Measurements from ENCODE around the gene CDKAL1.

Gene CDKAL1

DNA sequence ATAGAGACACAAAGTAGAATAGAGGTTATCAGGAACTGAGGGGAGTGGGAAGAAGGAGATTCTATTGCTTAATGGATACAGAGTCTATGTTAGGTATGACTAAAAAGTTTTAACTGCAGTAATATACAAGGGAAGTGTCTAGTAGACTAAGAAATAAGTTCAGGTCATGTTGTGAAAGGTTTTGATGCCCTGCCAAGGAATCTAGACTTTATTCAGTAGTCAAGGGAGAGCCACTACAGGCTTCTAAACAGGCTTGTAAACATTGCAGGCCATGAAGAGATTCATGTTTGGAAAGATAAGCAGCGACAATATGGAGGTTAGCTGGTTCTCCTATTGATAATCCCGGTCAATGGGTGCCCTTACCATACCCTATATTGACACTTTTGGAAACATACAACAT, 706.5 kb downstream of the CDKAL1 start:
- TF ChIP-seq CEBPB (IDR thresholded peaks at IDR 0.05) (no peak), NFIC (IDR thresholded peaks at IDR 0.05) (no peak), TAF1 (IDR thresholded peaks at IDR 0.05; ENCODE audit: low read depth) (no peak), ZBTB7A (IDR thresholded peaks at IDR 0.05; ENCODE audit: low read depth) (no peak), REST (IDR thresholded peaks at IDR 0.05; ENCODE audit: low read depth) (no peak), RAD21 (IDR thresholded peaks at IDR 0.05; ENCODE audit: low read depth) (no peak), TEAD4 (IDR thresholded peaks at IDR 0.05) (no peak), TCF12 (IDR thresholded peaks at IDR 0.05; ENCODE audit: low read depth) (no peak), CREB1 (IDR thresholded peaks at IDR 0.05; ENCODE audit: low read depth) (no peak), YY1 (IDR thresholded peaks at IDR 0.05; ENCODE audit: low read depth) (no peak), EGR1 (IDR thresholded peaks at IDR 0.05) (no peak), EP300 (IDR thresholded peaks at IDR 0.05; ENCODE audit: borderline replicate concordance) (no peak), FOXM1 (IDR thresholded peaks at IDR 0.05; ENCODE audit: borderline replicate concordance, low read depth) (no peak)
- TF ChIP-seq, protein P1, sequence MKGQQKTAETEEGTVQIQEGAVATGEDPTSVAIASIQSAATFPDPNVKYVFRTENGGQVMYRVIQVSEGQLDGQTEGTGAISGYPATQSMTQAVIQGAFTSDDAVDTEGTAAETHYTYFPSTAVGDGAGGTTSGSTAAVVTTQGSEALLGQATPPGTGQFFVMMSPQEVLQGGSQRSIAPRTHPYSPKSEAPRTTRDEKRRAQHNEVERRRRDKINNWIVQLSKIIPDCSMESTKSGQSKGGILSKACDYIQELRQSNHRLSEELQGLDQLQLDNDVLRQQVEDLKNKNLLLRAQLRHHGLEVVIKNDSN (IDR thresholded peaks at IDR 0.05) = no peak
- TF ChIP-seq, protein P2, sequence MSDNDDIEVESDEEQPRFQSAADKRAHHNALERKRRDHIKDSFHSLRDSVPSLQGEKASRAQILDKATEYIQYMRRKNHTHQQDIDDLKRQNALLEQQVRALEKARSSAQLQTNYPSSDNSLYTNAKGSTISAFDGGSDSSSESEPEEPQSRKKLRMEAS (IDR thresholded peaks at IDR 0.05) = no peak

DNA sequence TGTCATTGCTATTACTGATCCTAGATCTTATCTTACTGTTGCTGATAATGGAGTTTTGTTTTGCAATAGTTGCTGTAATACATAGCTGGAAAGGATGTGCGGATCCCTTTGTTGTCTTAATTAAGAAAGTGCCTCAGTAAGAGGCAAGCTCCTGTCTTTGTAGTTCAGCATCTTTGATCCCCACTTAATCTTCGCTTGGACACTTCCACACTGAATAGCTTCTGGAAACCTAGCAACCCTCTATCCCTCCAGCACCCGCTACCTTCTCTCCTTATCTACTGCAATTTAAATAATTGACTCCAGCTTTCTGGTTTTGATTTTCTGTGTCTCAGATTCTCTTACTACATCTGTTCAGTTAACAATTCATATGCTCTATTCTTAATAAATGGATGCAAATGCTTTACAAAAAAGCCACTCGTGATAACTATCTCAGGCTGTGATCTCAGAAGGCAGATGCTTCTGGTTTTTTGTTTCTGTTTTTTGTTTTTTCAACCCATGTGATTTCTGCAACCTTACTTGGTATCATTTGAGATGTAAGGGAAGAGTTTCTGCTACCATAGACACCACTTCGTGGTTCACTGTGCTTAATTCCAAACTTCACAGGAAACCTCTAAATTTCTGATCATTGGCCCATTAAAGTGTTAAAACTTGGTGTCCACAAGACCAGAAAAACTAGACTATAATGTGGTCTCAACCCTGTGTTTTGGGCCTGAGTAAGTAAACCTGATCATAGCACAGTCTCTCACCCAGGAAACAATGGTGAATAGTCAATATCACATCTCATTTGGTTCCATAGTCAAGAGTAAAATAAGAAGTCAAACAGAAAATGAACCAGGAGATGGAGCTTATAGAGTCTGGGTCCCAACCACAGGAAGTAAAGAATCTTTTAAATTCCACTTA, 707.2 kb downstream of the CDKAL1 start:
- TF ChIP-seq EGR1 (IDR thresholded peaks at IDR 0.05) (no peak), CREB1 (IDR thresholded peaks at IDR 0.05; ENCODE audit: low read depth) (no peak), EP300 (IDR thresholded peaks at IDR 0.05; ENCODE audit: borderline replicate concordance) (no peak), TCF12 (IDR thresholded peaks at IDR 0.05; ENCODE audit: low read depth) (no peak)

GRCh38 chr6:21244897-21245470, 710.7 kb downstream of the CDKAL1 start:
- no peak for TF ChIP-seq EP300 (IDR thresholded peaks at IDR 0.05; ENCODE audit: borderline replicate concordance)
- TF ChIP-seq, protein P2 (IDR thresholded peaks at IDR 0.05) = no peak
- no peak for TF ChIP-seq ZBTB7A (IDR thresholded peaks at IDR 0.05; ENCODE audit: low read depth)
- TF ChIP-seq CREB1 (IDR thresholded peaks at IDR 0.05; ENCODE audit: low read depth) = no peak
- no peak for TF ChIP-seq REST (IDR thresholded peaks at IDR 0.05; ENCODE audit: low read depth)
- no peak for TF ChIP-seq TAF1 (IDR thresholded peaks at IDR 0.05; ENCODE audit: low read depth)
- no peak for TF ChIP-seq EGR1 (IDR thresholded peaks at IDR 0.05)
- no peak for TF ChIP-seq YY1 (IDR thresholded peaks at IDR 0.05; ENCODE audit: low read depth)
- TF ChIP-seq, protein P1 (IDR thresholded peaks at IDR 0.05) = no peak
- no peak for TF ChIP-seq NFIC (IDR thresholded peaks at IDR 0.05)
- no peak for TF ChIP-seq RAD21 (IDR thresholded peaks at IDR 0.05; ENCODE audit: low read depth)
- TF ChIP-seq FOXM1 (IDR thresholded peaks at IDR 0.05; ENCODE audit: borderline replicate concordance, low read depth) = no peak
- no peak for TF ChIP-seq TEAD4 (IDR thresholded peaks at IDR 0.05)

GRCh38 chr6:21245488-21245887, 711.2 kb downstream of the CDKAL1 start:
- TF ChIP-seq TEAD4 (IDR thresholded peaks at IDR 0.05) (no peak), EP300 (IDR thresholded peaks at IDR 0.05; ENCODE audit: borderline replicate concordance) (no peak), CEBPB (IDR thresholded peaks at IDR 0.05) (no peak), NFIC (IDR thresholded peaks at IDR 0.05) (no peak), ZBTB7A (IDR thresholded peaks at IDR 0.05; ENCODE audit: low read depth) (no peak), REST (IDR thresholded peaks at IDR 0.05; ENCODE audit: low read depth) (no peak), FOXM1 (IDR thresholded peaks at IDR 0.05; ENCODE audit: borderline replicate concordance, low read depth) (no peak), RAD21 (IDR thresholded peaks at IDR 0.05; ENCODE audit: low read depth) (no peak)
- TF ChIP-seq, protein P2 (IDR thresholded peaks at IDR 0.05) = no peak
